DMS79 (cell line): ENCODE measurements around the gene EBI3.
"Not testable (repeated sequence)": the region's sequence is repeated elsewhere in the genome, so short reads cannot be mapped to it uniquely, and the experiment has no call there.

Source experiments
- DNase-seq: peaks from one replicate; lab custom pipeline; 2025; lab: John Stamatoyannopoulos, UW

The EBI3 gene

DNA sequence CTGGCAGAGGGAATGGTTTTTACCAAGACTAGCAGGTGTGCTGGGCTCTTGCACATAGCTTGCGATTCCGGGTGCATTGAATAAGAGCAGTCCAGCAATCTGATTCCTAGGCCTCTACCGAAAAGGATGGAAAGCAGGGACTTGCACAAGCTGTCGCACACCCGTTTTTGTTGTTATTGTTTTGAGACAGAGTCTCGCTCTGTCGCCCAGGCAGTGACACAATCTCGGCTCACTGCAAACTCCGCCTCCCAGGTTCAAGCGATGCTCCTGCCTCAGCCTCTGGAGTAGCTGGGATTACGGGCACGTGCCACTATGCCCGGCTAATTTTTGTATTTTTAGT, 5.5 kb downstream of the EBI3 start:
- DNase-seq = no peak

DNA sequence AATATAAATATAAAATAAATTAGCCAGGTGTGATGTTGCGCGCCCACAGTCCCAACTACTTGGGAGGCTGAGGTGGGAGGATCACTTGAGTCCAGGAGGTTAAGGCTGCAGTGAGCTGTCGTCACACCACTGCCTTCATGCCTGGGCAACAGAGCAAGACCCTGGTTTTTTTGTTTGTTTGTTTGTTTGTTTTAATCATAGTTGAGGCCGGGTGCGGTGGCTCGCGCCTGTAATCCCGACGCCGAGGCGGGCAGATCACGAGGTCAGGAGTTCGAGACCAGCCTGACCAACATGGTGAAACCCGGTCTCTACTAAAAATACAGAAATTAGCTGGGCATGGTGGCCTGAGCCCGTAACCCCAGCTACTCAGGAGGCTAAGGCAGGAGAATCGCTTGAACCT, 8.2 kb downstream of the EBI3 start:
- DNase-seq = not testable (repeated sequence)

DNA sequence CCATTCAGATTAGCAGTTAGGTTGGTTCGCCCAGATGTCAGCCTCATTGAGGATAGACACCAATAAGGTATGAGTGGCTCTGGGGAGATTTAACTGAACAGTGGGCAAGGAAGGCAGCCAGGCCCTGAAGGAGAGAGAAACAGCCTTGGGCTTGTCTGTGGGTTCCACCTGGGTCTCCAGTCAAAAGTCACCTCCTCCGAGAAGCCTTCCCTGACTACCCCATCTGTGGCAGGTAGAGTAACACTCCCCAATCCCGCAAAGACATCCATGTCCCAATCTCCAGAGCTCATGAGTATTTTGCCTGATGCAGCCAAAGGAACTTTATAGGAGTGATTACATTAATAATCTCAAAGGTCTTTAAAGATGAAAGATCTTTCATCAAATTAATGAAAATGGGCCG, 9.5 kb downstream of the EBI3 start:
- no peak for DNase-seq

DNA sequence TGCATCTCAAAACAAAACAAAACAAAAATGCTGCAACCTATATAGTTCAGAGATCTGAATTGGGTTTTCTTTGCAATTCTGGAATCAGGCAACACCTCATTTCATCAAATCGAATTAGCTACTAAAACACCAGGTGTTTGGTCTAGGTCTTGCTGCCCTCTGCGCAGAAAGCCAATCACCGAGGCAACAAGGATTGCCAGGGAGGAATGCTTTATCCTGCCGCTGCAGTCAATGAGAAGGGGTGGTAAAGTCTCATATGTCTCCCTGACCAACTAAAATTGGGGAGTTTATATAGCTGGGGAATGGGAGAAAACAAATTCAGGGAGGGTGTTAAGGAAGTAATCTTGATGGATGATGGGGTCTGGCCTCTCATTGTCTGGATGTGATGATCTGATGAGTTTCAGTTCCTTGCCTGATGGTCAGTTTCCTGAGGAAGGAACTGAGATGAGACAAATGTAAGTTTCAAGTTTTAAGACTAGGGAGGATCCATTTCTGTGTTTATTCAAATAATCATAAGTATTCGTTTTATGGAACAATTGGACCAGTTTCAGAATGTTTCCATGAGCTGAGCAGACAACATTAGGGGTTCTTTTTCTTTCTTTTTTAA, 12.6 kb downstream of the EBI3 start:
- DNase-seq = no peak

DNA sequence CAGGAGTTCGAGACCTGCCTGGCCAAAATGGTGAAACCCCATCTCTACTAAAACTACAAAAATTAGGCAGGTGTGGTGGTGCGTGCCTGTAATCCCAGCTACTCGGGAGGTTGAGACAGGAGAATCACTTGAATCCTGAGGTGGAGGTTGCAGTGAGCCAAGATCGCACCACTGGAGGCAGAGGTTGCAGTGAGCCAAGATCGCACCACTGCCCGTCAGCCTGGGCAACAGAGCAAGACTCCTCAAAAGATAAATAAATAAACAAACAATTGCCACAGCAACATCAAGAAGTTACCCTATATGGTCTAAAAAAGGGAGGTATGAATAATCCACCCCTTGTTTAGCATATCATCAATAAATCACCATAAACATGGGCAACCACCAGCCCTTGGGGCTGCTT, 16.6 kb downstream of the EBI3 start:
- not testable (repeated sequence) for DNase-seq

DNA sequence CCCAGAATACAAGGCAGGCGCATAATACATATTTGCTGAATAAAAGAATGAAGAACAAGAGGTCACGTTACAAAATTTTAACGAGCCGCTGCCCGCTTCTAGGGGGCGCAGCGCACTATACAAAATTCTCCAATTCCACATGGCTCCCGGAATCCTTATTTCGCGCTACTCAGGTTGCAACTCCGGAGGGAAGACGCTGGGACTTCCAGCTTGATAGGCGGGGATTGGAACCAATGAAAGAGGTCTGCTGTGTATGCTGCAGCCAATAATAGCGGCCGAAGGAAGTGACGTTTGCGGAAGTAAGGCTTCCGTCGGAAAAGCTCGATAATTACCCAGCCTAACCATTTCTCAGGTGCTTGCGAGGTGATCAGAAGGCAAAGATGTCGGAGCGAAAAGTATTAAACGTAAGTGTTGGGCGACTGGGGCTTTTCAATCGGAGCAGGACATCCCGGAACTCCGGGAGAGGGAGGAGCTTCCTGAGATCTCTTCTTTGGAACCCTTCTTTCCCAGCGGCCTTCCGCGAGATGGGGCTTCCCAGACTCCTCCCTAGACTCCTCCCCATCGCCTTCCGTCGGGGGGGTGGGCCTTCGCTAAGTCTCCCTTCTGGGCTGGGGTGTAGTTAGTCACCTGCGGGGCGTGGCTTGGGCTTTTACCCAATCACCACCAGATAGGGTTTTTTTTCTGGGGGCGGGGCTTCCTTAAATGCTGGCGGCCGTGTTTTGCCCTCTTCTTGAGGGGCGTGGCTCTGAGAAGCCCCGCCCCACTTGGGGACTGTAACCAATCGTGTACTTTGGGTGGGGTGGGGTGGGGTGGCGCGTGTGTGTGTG, 17.7 kb downstream of the EBI3 start, which contains the start of gene YJU2:
Gene YJU2 (plus strand): TSS at position 314 of the 827 bp plus-strand sequence. CDS start 67 bp downstream, at position 381.
- peak; percentile 97 for DNase-seq

DNA sequence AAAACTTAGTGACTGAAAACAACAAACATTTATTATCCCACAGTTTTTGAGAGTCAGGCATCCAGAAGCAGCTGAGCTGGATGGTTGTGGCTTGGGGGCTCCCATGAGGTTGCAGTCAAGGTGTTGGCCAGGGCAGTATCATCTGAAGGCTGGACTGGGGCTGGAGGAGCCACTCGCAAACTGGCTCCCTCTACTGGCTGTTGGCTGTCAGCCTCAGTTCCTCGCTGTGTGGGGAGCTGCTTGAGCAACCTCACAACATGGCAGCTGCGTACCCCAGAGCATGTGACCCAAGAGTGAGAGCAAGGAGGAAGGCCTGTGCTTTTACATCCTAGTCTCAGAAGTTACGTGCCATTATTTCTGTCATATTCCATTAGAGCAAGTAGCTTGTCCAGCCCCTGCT, 27.2 kb downstream of the EBI3 start:
- no peak for DNase-seq

DNA sequence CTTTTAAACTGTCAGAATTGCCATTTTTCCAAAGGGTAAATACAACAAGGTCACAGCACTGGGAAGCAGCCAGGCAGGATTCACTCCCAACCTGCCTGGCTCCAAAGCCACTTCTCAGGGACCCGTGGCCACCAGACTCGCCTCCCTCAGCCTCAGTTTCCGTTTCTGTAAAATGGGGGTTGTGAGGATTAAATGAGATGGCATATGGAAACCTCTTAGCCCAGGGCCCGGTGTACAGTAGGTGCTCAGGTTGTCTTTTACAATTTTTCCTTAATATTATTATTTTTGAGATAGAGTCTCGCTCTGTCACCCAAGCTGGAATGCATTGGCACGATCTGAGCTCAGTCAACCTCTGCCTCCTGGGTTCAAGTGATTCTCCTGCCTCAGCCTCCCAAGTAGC, 27.7 kb downstream of the EBI3 start:
- DNase-seq = no peak

DNA sequence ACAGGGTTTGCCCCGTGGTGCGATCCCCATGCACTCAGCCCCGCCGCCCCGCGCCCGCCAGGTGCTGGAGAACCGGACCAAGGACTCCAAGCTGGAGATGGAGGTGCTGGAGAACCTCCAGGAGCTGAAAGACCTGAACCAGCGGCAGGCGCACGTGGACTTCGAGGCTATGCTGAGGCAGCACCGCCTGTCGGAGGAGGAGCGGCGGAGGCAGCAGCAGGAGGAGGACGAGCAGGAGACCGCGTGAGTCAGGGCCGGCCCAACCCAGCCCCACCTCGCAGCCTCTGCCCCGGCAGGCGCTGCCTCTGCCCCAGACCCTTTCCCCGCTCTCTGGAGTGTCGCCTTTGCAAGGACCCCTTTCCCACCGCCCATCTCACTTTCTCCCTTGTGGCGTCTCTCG, 28.9 kb downstream of the EBI3 start:
- DNase-seq = no peak

DNA sequence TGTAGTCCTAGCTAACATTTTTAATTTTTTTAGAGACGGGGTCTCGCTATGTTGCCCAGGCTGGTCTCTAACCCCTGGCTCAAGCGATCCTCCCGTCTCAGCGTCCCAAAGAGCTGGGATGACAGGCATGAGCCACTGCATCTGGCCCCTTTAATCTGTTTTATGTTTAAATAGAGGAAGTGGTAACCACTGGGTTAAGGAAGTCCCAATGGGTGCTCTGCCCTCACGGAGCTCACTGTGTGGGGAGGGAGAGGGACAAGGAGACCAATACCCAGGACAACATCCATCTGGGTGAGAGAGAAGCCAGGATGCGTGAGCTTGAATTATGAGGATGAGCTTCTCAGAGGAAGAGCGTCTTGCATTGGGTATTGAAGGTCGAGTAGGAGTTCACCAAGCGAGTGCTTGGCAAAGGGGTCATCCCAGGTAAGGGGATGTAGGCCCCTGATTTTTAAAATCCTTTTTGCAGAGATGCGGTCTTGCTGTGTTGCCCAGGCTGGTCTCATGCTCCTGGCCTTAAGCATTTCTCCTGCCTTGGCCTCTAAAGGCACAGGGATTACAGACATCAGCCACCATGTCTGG, 31.4 kb downstream of the EBI3 start:
- DNase-seq = no peak

DNA sequence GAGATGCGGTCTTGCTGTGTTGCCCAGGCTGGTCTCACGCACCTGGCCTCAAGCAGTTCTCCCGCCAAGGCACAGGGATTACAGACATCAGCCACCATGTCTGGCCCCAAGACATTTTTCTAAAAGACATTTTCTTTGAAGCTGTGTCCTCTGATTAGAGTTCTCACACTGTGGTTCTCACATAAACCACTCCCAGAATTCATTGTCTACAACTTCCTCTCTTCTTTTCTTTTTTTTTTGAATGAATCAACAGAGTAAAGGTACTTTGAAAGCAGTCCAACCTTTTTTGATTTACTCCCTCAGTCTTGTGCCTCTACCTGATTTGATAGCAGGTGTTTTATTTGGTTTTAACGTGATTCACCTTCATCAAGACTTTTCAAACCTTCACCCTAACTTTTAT, 35.5 kb downstream of the EBI3 start:
- DNase-seq = no peak

DNA sequence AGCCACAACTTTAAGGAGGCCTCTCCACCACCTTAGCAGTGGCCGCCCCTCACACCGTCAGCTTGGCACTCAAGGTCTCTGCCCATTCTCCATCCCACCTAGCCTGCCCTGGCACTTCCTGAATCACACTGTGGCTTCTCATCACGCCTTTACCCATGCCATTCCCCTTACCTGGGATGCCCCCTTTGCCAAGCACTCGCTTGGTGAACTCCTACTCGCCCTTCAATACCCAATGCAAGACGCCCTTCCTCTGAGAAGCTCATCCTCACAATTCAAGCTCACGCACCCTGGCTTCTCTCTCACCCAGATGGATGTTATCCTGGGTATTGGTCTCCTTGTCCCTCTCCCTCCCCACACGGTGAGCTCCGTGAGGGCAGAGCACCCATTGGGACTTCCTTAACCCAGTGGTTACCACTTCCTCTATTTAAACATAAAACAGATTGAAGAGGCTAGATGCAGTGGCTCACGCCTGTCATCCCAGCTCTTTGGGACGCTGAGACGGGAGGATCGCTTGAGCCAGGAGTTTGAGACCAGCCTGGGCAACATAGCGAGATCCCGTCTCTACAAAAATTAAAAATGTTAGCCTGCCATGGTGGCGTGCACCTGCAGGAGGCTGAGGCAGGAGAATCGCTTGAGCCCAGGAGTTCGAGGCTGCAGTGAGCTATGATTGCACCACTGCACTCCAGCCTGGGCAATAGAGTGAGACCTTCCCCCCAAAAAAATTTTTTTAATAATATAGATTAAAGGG, 37.1 kb downstream of the EBI3 start:
- DNase-seq = no peak

DNA sequence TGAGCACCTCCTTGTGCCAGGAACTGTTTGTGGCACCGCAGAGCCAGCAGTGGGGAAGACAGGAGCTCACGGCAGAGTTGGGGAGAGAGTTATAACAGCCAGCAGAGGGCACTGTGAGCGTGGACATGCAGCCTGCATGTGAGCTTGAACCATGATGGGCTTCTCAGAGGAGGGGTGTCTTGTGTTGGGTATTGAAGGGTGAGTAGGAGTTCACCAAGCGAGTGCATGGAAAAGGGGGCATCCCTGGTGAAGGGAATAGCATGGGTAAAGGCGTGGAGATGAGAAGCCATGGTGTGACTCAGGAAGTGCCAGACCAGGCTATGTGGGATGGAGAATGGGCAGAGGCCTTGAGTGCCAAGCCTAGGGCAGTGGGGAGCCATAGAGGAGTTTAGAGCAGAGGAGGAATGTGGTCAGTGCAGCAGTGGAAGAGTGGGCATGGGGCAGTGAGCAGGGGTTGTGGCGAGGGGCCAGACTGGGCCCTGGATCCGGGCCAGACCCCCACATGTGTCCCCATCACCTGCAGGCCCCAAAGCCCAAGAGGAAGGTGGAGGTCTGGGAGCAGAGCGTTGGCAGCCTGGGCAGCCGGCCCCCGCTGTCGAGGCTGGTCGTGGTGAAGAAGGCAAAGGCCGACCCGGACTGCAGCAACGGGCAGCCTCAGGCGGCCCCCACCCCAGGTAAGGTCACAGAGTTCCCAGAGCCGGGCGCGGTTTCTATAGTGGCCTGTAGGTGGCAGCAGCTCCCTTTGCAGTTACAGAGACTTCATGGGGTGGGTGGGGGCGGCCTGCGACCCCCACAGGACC, 38.0 kb downstream of the EBI3 start:
- DNase-seq = no peak

DNA sequence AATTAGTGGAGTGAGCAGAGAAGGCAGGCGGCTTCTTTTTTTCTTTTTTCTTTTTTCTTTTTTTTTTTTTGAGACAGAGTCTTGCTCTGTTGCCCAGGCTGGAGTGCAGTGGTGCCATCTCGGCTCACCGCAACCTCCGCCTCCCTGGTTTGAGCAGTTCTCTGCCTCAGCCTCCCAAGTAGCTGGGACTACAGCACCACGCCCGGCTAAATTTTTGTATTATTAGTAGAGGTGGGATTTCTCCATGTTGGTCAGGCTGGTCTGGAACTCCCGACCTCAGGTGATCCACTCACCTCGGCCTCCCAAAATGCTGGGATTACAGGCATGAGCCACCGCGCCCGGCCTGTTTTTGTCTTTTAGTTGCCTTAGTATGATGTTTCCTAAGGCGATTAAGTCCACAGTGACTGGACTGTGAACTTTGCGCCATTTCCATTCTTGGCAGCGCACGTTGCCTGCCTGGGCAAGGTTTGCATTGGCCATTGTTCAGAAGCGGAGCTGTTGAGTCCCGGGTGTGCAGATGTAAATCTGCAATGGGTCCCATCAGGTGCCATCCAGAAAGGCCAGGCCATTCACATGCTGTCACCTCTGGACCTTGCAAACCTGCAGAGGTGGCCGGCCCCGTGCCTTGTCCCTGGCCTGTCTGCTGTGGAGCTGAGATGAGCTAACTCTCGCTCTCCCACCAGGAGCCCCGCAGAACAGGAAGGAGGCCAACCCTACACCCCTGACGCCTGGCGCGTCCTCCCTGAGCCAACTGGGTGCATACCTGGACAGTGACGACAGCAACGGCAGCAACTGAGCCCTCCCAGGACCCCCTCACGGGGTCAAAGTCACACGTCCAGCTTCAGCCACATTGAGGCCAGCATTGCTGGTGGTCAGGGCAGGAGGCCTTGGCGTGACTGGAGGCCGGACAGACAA, 38.8 kb downstream of the EBI3 start:
- no peak for DNase-seq

DNA sequence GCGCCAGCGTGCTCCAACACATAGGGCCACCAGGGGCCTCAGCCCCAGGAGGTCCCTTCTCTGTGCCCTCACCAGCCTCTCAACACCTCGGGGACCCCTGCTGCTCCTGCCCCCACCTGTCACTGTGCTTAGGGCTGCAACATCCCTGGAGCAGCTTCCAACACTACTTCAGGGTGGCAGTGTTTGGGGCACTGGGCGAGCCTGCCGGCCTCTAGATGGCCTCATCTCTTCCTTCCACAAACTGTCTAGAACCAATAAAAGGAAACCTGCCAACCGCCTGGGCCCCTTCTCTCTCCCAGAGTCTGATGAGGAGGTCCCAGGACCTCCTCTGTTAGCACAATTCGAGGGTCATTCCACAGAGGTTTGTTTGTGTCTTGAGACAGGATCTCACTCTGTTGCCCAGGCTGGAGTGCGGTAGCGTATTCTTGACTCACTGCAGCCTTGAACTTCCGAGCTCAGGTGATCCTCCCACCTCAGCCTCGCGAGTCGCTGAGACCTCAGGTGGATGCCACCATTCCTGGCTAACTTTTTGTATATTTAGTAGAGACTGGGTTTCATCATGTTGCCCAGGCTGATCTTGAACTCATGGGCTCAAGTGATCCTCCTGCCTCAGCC, 39.6 kb downstream of the EBI3 start:
- no peak for DNase-seq

DNA sequence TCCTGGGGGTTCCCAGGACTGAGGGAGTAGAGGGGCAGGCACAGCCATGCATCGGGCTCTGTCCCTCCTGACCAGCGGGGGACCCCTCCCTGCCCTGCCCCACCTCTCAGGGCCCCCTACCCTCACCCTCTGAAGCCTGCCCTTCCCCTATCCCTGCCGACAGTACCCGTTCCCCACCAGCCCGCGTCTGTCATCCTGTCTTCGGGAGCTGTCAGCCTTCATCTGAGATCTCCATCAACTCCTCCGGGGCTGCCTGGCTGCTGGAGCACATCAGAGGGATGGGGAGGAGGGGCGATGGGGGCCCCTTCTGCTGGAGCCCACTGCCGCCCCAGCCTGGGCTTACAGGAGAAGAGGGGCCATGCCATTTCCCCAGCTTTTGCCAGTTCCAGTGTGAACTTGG, 43.6 kb downstream of the EBI3 start:
- no peak for DNase-seq

DNA sequence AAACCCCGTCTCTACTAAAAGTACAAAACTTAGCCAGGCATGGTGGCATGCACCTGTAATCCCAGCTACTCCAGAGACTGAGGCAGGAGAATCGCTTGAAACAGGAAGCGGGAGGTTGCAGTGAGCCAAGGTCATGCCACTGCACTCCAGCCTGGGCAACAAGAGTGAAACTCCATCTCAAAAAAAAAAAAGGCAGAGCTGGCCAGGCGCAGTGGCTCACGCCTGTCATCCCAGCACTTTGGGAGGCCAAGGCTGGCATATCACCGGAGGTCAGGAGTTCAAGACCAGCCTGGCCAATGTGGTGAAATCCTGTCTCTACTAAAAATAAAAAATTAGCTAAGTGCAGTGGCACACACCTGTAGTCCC, 45.0 kb downstream of the EBI3 start:
- not testable (repeated sequence) for DNase-seq

DNA sequence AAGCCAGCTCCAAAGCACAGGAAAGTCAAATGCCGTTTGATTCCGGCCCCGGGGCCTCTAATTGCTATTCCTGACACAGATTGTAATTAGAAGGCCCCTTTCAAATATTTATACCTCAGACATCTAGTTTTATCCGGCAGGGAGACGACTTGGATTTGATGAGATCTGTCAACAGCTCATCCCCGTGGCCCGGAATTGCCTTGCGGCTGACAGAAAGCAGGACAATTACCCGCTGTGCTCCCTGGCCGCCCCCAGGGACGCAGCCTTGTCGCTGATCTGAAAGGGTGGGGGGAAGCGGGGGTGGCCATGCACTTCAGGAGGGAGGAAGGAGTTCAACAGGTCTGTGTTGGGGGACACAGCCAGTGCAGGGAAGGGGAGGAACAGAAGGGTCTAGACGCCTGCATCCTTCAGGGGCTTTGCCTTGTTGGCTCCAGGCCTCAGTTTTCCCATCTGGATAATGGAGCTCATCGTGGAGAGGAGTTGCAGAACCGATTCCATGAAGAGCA, 47.9 kb downstream of the EBI3 start:
- DNase-seq = no peak

DNA sequence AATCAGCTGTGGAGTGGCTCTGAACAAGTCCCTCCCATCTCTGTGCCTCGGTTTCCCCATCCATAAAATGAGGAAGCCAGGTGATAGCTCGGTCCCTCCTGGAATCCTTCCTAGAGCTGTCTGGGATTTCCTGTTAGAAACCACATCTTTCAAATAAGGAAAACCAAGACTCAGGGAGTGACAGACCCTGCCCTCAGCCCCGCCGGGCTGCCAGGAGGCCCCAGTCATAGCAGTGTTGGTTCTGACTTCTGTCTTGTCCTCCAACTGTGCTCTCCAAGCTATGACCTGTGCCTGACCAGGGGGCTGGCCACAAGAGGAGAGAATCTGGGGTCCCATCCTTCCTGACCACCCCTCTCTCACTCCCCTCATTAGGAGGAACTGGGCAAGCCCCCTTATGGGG, 48.7 kb downstream of the EBI3 start:
- no peak for DNase-seq
